HEK293 (cell line): ENCODE measurements around the gene IL4R.

Experiments
- YY1 ChIP-seq: fragments of 450-650 bp; formaldehyde crosslinking; IDR thresholded peaks from 2 replicates; pipeline ENCODE4 v1.5.1; 2018; ENCODE audit warnings: missing biosample characterization, missing genetic modification characterization
- ZEB2 ChIP-seq: fragments of 450-650 bp; formaldehyde crosslinking; IDR thresholded peaks from 2 replicates; pipeline ENCODE4 v1.5.1; 2016; ENCODE audit warnings: missing biosample characterization, missing genetic modification characterization
- ZNF174 ChIP-seq: fragments of 450-650 bp; formaldehyde crosslinking; IDR thresholded peaks from 2 replicates; pipeline ENCODE4 v1.5.0; 2017; ENCODE audit warnings: missing biosample characterization, mild to moderate bottlenecking, missing genetic modification characterization
- ZNF23 ChIP-seq: fragments of 450-650 bp; formaldehyde crosslinking; IDR thresholded peaks from 2 replicates; pipeline ENCODE4 v1.5.1; 2016; ENCODE audit warnings: missing biosample characterization, missing genetic modification characterization, borderline replicate concordance
- ZNF558 ChIP-seq: fragments of 450-650 bp; formaldehyde crosslinking; IDR thresholded peaks from 2 replicates; pipeline ENCODE4 v1.5.1; 2016; ENCODE audit warnings: missing biosample characterization, missing genetic modification characterization
- ZNF830 ChIP-seq: fragments of 450-650 bp; IDR thresholded peaks from 2 replicates; pipeline ENCODE4 v1.5.0; 2018; ENCODE audit warnings: missing biosample characterization, missing genetic modification characterization, low read depth, mild to moderate bottlenecking, moderate library complexity
- TF ChIP-seq, protein P1 (sequence below): fragments of 450-650 bp; formaldehyde crosslinking; IDR thresholded peaks from 2 replicates; pipeline ENCODE4 v1.5.1; 2016; ENCODE audit warnings: missing biosample characterization, missing genetic modification characterization
- TF ChIP-seq, protein P2 (sequence below): fragments of 450-650 bp; IDR thresholded peaks from 2 replicates; pipeline ENCODE4 v1.5.1; 2018; ENCODE audit warnings: missing biosample characterization, mild to moderate bottlenecking, missing genetic modification characterization
- TF ChIP-seq, protein P3 (sequence below): fragments of 450-650 bp; formaldehyde crosslinking; IDR thresholded peaks from 2 replicates; pipeline ENCODE4 v1.5.1; 2016; ENCODE audit warnings: missing biosample characterization, missing genetic modification characterization

DNA sequence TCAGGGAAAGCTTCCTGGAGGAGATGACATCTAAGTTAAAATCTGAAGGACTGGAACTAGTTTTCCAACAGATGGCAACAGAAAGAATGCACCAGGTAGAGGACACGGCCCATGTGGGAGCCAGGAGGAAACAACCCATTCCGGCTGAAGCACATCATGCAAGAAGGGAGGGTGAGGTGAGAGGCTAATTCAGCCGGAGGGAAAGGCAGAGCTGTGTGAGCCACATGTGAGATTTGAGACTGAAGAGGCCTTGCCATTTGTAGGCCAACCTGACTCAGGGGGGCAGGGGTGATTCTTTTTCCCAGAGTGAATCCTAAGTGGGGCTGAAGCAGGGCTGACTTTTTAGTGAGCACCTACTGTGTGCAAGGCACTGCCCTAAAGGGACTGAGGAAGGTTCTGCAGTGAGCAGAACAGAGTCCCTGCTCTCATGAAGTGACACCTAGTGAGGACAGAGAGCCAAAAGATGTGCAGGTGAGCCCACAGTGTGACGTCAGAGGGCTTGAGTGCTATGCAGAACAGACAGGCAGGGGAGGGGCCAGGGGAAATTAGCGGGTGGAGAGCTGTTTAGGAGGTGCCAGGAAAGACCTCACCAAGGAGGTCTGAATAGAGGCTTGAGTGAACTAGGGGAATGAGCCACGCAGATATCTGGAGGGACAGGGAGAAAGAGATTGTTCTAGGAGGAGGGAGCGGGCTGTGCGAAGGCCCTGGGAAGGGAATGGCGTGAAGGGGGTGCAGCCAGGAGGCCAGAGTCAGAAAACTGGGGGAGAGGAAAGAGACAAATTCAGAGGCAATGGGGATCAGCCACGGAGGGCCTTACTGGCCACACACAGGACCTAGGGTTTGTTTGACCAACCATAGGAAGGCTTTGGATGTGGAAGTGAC is 68.4 kb downstream of the IL4R start:
- TF ChIP-seq, protein P1, sequence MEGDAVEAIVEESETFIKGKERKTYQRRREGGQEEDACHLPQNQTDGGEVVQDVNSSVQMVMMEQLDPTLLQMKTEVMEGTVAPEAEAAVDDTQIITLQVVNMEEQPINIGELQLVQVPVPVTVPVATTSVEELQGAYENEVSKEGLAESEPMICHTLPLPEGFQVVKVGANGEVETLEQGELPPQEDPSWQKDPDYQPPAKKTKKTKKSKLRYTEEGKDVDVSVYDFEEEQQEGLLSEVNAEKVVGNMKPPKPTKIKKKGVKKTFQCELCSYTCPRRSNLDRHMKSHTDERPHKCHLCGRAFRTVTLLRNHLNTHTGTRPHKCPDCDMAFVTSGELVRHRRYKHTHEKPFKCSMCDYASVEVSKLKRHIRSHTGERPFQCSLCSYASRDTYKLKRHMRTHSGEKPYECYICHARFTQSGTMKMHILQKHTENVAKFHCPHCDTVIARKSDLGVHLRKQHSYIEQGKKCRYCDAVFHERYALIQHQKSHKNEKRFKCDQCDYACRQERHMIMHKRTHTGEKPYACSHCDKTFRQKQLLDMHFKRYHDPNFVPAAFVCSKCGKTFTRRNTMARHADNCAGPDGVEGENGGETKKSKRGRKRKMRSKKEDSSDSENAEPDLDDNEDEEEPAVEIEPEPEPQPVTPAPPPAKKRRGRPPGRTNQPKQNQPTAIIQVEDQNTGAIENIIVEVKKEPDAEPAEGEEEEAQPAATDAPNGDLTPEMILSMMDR (tag by site-specific recombination), result no peak
- TF ChIP-seq, protein P2, sequence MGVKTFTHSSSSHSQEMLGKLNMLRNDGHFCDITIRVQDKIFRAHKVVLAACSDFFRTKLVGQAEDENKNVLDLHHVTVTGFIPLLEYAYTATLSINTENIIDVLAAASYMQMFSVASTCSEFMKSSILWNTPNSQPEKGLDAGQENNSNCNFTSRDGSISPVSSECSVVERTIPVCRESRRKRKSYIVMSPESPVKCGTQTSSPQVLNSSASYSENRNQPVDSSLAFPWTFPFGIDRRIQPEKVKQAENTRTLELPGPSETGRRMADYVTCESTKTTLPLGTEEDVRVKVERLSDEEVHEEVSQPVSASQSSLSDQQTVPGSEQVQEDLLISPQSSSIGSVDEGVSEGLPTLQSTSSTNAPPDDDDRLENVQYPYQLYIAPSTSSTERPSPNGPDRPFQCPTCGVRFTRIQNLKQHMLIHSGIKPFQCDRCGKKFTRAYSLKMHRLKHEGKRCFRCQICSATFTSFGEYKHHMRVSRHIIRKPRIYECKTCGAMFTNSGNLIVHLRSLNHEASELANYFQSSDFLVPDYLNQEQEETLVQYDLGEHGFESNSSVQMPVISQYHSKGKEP, result no peak
- TF ChIP-seq ZNF174 (tag by site-specific recombination), result no peak
- TF ChIP-seq, protein P3, sequence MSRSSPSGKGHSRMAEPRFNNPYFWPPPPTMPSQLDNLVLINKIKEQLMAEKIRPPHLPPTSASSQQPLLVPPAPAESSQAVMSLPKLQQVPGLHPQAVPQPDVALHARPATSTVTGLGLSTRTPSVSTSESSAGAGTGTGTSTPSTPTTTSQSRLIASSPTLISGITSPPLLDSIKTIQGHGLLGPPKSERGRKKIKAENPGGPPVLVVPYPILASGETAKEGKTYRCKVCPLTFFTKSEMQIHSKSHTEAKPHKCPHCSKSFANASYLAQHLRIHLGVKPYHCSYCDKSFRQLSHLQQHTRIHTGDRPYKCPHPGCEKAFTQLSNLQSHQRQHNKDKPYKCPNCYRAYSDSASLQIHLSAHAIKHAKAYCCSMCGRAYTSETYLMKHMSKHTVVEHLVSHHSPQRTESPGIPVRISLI (tag by site-specific recombination), result no peak
- no peak for TF ChIP-seq ZEB2 (tag by site-specific recombination)
- TF ChIP-seq ZNF830 (tag by site-specific recombination), result no peak
- no peak for TF ChIP-seq ZNF23 (tag by site-specific recombination)
- TF ChIP-seq ZNF558 (tag by site-specific recombination), result no peak
- TF ChIP-seq YY1 (tag by site-specific recombination), result no peak
